B cell (primary cell): Measurements from ENCODE around the gene RPRD1B.

Experiments
- CTCF ChIP-seq: fragments of 200-600 bp; IDR thresholded peaks from one replicate; pipeline ENCODE4 v1.8.0; 2022; ENCODE audit warnings: antibody characterized with exemption, mild to moderate bottlenecking
- EZH2 ChIP-seq: IDR thresholded peaks from 2 replicates; pipeline ENCODE4 v1.6.1; 2012; ENCODE audit warnings: borderline replicate concordance, low read depth, mild to moderate bottlenecking, moderate library complexity, low read length; ENCODE audit not compliant: insufficient read depth, poor library complexity, severe bottlenecking

DNA sequence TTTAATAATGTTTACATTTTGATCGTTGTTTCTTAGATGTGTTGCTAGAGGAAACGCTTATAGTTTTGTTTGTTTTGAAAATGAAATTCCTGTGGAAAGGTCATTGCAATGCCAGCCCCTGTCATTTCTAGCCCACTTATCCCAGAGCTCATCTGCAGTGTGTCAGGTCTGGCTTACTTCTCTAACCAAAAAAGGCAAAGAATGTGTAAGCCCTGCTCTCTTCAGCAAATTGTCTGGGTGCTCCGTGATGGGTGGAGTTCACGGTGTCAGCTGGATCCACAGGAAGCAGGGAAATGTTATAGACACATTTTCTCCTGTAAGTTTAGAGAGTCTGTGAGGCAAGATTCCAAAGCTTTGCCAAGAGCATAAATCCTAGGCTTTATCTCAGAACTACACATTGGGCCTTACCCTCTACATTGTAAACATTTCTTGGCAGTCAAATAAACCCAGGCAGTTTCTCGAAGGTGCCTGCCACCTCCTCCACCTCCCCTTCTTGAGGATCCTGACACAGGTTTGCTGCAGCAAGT lies 50.9 kb downstream of the RPRD1B start:
- TF ChIP-seq CTCF (no peak), EZH2 (no peak)
